Peyer's patch (tissue), 4 donors: ENCODE results near the gene SPINT1.

Source experiments
- POLR2A ChIP-seq, 2 donors: fragments of 450-650 bp; IDR thresholded peaks; one replicate each; pipeline ENCODE4 v1.5.1; 2017; ENCODE audit warnings: antibody characterized with exemption in 2 of 2, mild to moderate bottlenecking in 2 of 2, moderate library complexity in 2 of 2
- TF ChIP-seq, protein P1 (sequence below), 6 experiments: fragments of 450-650 bp in 4 of 6; fragments of 200-600 bp in 2 of 6; sonication (generic) in 1 of 6; IDR thresholded peaks; one replicate each; pipeline ENCODE4 v1.5.1; 2017 to 2019; ENCODE audit warnings: antibody characterized with exemption in 6 of 6, mild to moderate bottlenecking in 3 of 6, moderate library complexity in 1 of 6

DNA sequence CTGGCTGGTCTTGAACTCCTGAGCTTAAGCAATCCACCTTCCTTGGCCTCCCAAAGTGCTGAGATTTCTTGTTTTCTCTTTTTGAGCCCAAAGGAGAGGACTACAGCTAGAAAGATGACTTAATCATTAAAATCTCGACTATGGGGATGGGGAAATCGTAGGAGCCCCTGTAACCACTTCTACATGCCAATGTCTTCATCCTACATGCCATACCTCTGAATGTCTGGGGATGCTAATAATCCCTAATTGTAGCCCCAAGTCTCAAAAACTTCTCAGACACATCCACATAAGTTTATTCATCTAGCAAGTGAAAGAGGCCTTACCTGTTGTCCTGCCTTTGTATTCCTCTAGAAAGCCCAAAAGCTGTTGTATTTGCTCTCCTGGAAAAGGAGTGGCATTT, 33.8 kb downstream of the SPINT1 start:
- TF ChIP-seq POLR2A (IDR thresholded peaks at IDR 0.05): no peak
- TF ChIP-seq, protein P1, sequence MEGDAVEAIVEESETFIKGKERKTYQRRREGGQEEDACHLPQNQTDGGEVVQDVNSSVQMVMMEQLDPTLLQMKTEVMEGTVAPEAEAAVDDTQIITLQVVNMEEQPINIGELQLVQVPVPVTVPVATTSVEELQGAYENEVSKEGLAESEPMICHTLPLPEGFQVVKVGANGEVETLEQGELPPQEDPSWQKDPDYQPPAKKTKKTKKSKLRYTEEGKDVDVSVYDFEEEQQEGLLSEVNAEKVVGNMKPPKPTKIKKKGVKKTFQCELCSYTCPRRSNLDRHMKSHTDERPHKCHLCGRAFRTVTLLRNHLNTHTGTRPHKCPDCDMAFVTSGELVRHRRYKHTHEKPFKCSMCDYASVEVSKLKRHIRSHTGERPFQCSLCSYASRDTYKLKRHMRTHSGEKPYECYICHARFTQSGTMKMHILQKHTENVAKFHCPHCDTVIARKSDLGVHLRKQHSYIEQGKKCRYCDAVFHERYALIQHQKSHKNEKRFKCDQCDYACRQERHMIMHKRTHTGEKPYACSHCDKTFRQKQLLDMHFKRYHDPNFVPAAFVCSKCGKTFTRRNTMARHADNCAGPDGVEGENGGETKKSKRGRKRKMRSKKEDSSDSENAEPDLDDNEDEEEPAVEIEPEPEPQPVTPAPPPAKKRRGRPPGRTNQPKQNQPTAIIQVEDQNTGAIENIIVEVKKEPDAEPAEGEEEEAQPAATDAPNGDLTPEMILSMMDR (IDR thresholded peaks at IDR 0.05): no peak
